GM10266 (cell line): ENCODE measurements around the gene AURKAIP1.

Source experiments
- DNase-seq: peaks from one replicate; pipeline ENCODE4 v3.0.0; 2012; ENCODE audit errors: extremely low spot score
- CTCF ChIP-seq: IDR thresholded peaks from 2 replicates; pipeline ENCODE4 v1.5.1; 2012; ENCODE audit warnings: mild to moderate bottlenecking, low read depth; ENCODE audit not compliant: control insufficient read depth, insufficient read depth; ENCODE audit errors: missing control alignments

The AURKAIP1 gene

GRCh38 chr1:1331068-1331965, 43.7 kb downstream of the AURKAIP1 start, which contains the start of gene TAS1R3:
TSS of gene TAS1R3 (plus strand) at chr1:1331280. CDS start at chr1:1331346, 66 bp downstream.
- no peak for DNase-seq

GRCh38 chr1:1330366-1331067, 44.5 kb downstream of the AURKAIP1 start:
- no peak for DNase-seq
- TF ChIP-seq CTCF: no peak

More at GRCh38 chr1:1331068-1331965, 43.7 kb downstream of the AURKAIP1 start, which contains the start of gene TAS1R3:
- no peak for TF ChIP-seq CTCF

- no peak for TF ChIP-seq CTCF
- no peak for DNase-seq
These were observed 45.5 kb downstream of the AURKAIP1 start for GRCh38 chr1:1329304-1330210.

- DNase-seq: no peak
- TF ChIP-seq CTCF: no peak
These were observed 46.8 kb downstream of the AURKAIP1 start for GRCh38 chr1:1328254-1328653.

GRCh38 chr1:1327291-1327690, 47.7 kb downstream of the AURKAIP1 start:
- no peak for TF ChIP-seq CTCF
- DNase-seq: no peak

- no peak for TF ChIP-seq CTCF
- no peak for DNase-seq
These were observed 48.9 kb downstream of the AURKAIP1 start for GRCh38 chr1:1326075-1326605.
